HEK293 (cell line): Measurements from ENCODE around the gene ZFHX3.
A peak's percentile ranks its signal among the peaks of the same experiment; 100 is the strongest.

Source experiments
- CTCF ChIA-PET: fragments of 350-600 bp; formaldehyde crosslinking; extraction: SDS; loops from one replicate; lab custom pipeline; 2021; ENCODE audit warnings: antibody characterized with exemption; lab: Yijun Ruan, JAX
- POLR2A ChIA-PET: fragments of 300-600 bp; formaldehyde crosslinking; extraction: SDS; loops from one replicate; lab custom pipeline; 2020; ENCODE audit warnings: antibody characterized with exemption, inconsistent platforms; lab: Yijun Ruan, JAX
- H3K27ac ChIP-seq: fragments of 200-500 bp; sonication (Bioruptor generic); 2 replicates; pipeline ENCODE4 v1.5.1; 2014; ENCODE audit warnings: low read depth, low read length, control low read depth, inconsistent platforms; ENCODE audit errors: extremely low read depth
- H3K36me3 ChIP-seq, 2 experiments: fragments of 200-500 bp in 1 of 2; sonication (Bioruptor generic) in 1 of 2; 1 replicate in 1 of 2; 2 replicates in 1 of 2; pipeline ENCODE4 v1.5.1; 2014 to 2017; ENCODE audit warnings: inconsistent platforms in 2 of 2, low read length in 2 of 2; ENCODE audit not compliant: control insufficient read depth in 2 of 2, insufficient read depth in 1 of 2
- H3K4me1 ChIP-seq: fragments of 200-500 bp; sonication (Bioruptor generic); 2 replicates; pipeline ENCODE4 v1.5.1; 2014; ENCODE audit warnings: mild to moderate bottlenecking, low read length, inconsistent platforms; ENCODE audit not compliant: control insufficient read depth, insufficient read depth
- H3K4me3 ChIP-seq: 2 replicates; pipeline ENCODE4 v1.5.1; 2011; ENCODE audit warnings: low read depth, mild to moderate bottlenecking, control low read depth, low read length, moderate library complexity
- H3K9me3 ChIP-seq: fragments of 200-500 bp; sonication (Bioruptor generic); 2 replicates; pipeline ENCODE4 v1.5.1; 2014; ENCODE audit warnings: low read depth, low read length, inconsistent platforms; ENCODE audit not compliant: control insufficient read depth, insufficient read depth
- FEZF1 ChIP-seq: fragments of 450-650 bp; formaldehyde crosslinking; IDR thresholded peaks from 2 replicates; pipeline ENCODE4 v1.5.1; 2016; ENCODE audit warnings: missing biosample characterization, missing genetic modification characterization
- HOXD13 ChIP-seq: sonication (generic); formaldehyde crosslinking; IDR thresholded peaks from 2 replicates; pipeline ENCODE4 v1.8.0; 2022; ENCODE audit warnings: missing genetic modification reagents, borderline replicate concordance
- MZF1 ChIP-seq: fragments of 450-650 bp; formaldehyde crosslinking; IDR thresholded peaks from 2 replicates; pipeline ENCODE4 v1.5.1; 2017; ENCODE audit warnings: missing biosample characterization, missing genetic modification characterization, borderline replicate concordance
- PRDM1 ChIP-seq: fragments of 450-650 bp; formaldehyde crosslinking; IDR thresholded peaks from 2 replicates; pipeline ENCODE4; 2016; ENCODE audit warnings: missing biosample characterization, missing genetic modification characterization
- RBAK ChIP-seq: fragments of 450-650 bp; formaldehyde crosslinking; IDR thresholded peaks from 2 replicates; pipeline ENCODE4 v1.5.1; 2016; ENCODE audit warnings: missing biosample characterization, missing genetic modification characterization
- ZNF10 ChIP-seq: fragments of 450-650 bp; formaldehyde crosslinking; IDR thresholded peaks from 2 replicates; pipeline ENCODE4 v1.5.1; 2017; ENCODE audit warnings: missing biosample characterization, missing genetic modification characterization
- ZNF114 ChIP-seq: fragments of 450-650 bp; formaldehyde crosslinking; IDR thresholded peaks from 2 replicates; pipeline ENCODE4 v1.5.0; 2017; ENCODE audit warnings: missing biosample characterization, missing genetic modification characterization
- ZNF335 ChIP-seq: fragments of 450-650 bp; formaldehyde crosslinking; conservative IDR thresholded peaks from 2 replicates; pipeline ENCODE4 v1.5.1; 2016; ENCODE audit warnings: missing biosample characterization, missing genetic modification characterization
- ZNF548 ChIP-seq: fragments of 450-650 bp; formaldehyde crosslinking; IDR thresholded peaks from 2 replicates; pipeline ENCODE4 v1.5.1; 2016; ENCODE audit warnings: missing biosample characterization, missing genetic modification characterization
- ZNF585B ChIP-seq: fragments of 450-650 bp; formaldehyde crosslinking; IDR thresholded peaks from 2 replicates; pipeline ENCODE4 v1.5.1; 2016; ENCODE audit warnings: missing biosample characterization, missing genetic modification characterization
- TF ChIP-seq, protein P1 (sequence below): fragments of 450-650 bp; formaldehyde crosslinking; IDR thresholded peaks from 2 replicates; pipeline ENCODE4 v1.5.1; 2016; ENCODE audit warnings: missing biosample characterization, missing genetic modification characterization
- TF ChIP-seq, protein P2 (sequence below): fragments of 450-650 bp; IDR thresholded peaks from 2 replicates; pipeline ENCODE4 v1.5.1; 2018; ENCODE audit warnings: missing biosample characterization, missing genetic modification characterization
- TF ChIP-seq, protein P3 (sequence below): fragments of 450-650 bp; formaldehyde crosslinking; IDR thresholded peaks from 2 replicates; pipeline ENCODE4 v1.5.1; 2016; ENCODE audit warnings: missing biosample characterization, missing genetic modification characterization

The ZFHX3 gene

GRCh38 chr16:73093146-73094144 is 45.5 kb upstream of the ZFHX3 start (continued):
- TF ChIP-seq ZNF585B (tag by site-specific recombination) (no peak), ZNF114 (tag by site-specific recombination) (no peak), ZNF10 (tag by site-specific recombination) (no peak), MZF1 (no peak), ZNF335 (no peak), FEZF1 (tag by site-specific recombination) (no peak; the same call in 1 of the 2 replicates)
- TF ChIP-seq, protein P1, sequence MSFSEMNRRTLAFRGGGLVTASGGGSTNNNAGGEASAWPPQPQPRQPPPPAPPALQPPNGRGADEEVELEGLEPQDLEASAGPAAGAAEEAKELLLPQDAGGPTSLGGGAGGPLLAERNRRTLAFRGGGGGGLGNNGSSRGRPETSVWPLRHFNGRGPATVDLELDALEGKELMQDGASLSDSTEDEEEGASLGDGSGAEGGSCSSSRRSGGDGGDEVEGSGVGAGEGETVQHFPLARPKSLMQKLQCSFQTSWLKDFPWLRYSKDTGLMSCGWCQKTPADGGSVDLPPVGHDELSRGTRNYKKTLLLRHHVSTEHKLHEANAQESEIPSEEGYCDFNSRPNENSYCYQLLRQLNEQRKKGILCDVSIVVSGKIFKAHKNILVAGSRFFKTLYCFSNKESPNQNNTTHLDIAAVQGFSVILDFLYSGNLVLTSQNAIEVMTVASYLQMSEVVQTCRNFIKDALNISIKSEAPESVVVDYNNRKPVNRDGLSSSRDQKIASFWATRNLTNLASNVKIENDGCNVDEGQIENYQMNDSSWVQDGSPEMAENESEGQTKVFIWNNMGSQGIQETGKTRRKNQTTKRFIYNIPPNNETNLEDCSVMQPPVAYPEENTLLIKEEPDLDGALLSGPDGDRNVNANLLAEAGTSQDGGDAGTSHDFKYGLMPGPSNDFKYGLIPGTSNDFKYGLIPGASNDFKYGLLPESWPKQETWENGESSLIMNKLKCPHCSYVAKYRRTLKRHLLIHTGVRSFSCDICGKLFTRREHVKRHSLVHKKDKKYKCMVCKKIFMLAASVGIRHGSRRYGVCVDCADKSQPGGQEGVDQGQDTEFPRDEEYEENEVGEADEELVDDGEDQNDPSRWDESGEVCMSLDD (tag by site-specific recombination) = no peak
- TF ChIP-seq, protein P2, sequence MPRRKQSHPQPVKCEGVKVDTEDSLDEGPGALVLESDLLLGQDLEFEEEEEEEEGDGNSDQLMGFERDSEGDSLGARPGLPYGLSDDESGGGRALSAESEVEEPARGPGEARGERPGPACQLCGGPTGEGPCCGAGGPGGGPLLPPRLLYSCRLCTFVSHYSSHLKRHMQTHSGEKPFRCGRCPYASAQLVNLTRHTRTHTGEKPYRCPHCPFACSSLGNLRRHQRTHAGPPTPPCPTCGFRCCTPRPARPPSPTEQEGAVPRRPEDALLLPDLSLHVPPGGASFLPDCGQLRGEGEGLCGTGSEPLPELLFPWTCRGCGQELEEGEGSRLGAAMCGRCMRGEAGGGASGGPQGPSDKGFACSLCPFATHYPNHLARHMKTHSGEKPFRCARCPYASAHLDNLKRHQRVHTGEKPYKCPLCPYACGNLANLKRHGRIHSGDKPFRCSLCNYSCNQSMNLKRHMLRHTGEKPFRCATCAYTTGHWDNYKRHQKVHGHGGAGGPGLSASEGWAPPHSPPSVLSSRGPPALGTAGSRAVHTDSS (tag by site-specific recombination) = no peak
- TF ChIP-seq, all 188 proteins: peak for 15

DNA sequence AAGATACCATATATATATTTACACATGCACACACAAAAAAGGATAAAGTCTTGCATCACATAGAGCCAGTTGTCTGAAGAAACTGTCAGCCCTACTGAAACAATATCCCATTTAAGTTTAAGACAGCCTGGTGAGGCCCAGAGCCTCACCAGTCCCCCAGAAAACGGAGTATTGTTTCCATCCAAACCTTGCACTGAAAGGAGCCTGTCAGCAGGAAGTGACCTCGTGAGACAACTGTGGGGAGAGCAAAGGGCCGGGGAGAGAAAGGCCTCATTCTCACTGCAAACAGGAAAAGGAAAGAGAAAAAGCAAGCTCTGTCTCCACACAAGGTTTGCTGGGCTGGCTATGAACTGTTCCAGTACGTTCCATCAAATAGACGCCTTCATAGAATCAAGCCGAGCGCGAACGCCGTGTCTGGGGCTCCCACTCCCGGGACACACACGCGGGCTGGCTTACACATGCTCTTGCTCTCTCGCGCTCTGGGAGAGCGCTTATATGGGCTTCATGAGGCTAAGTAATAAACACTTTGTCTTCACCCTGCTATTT is 44.4 kb upstream of the ZFHX3 start:
- H3K36me3 ChIP-seq = no peaks in the 10 kb centered on the region
- peak overlapping the region; percentile 65 for H3K27ac ChIP-seq
- POLR2A ChIA-PET = no interaction called here
- peaks cover 31% of the 10 kb centered on the region for H3K4me1 ChIP-seq
- H3K4me3 ChIP-seq = no peak overlapping the region
- CTCF ChIA-PET = no interaction called here
- H3K9me3 ChIP-seq = no peaks in the 10 kb centered on the region
- TF ChIP-seq, protein P3, sequence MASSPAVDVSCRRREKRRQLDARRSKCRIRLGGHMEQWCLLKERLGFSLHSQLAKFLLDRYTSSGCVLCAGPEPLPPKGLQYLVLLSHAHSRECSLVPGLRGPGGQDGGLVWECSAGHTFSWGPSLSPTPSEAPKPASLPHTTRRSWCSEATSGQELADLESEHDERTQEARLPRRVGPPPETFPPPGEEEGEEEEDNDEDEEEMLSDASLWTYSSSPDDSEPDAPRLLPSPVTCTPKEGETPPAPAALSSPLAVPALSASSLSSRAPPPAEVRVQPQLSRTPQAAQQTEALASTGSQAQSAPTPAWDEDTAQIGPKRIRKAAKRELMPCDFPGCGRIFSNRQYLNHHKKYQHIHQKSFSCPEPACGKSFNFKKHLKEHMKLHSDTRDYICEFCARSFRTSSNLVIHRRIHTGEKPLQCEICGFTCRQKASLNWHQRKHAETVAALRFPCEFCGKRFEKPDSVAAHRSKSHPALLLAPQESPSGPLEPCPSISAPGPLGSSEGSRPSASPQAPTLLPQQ (tag by site-specific recombination) = 0 out of 2 replicates have a peak, but pooled peaks have one; percentile 23
- TF ChIP-seq PRDM1 (tag by site-specific recombination) (0 out of 2 replicates have a peak, but pooled peaks have one; percentile 27), RBAK (no peak)

- no peak overlapping the region for H3K4me3 ChIP-seq
- no peaks in the 10 kb centered on the region for H3K36me3 ChIP-seq
- no peak for TF ChIP-seq HOXD13
- peak; percentile 64; the same call in 1 of the 2 replicates for TF ChIP-seq ZNF548 (tag by site-specific recombination)
- TF ChIP-seq ZNF335 = 0 out of 2 replicates have a peak, but pooled peaks have one; percentile 11
- TF ChIP-seq, all 188 proteins: peak for 2
- no peaks in the 10 kb centered on the region for H3K9me3 ChIP-seq
- CTCF ChIA-PET = no interaction called here
- POLR2A ChIA-PET = no interaction called here
- H3K27ac ChIP-seq = no peak overlapping the region
- H3K4me1 ChIP-seq = peaks cover 25% of the 10 kb centered on the region
Observed at GRCh38 chr16:73091174-73091573, 43.2 kb upstream of the ZFHX3 start.
